OCI-LY7 (cell line): ENCODE measurements around the gene OLAH.

Experiments
- CTCF ChIP-seq: fragments of 200-600 bp; sonication (generic); conservative IDR thresholded peaks from 2 replicates; pipeline ENCODE4 v1.5.1; 2014; ENCODE audit warnings: mild to moderate bottlenecking, antibody characterized with exemption, low read length, moderate library complexity, mixed read lengths
- EZH2phosphoT487 ChIP-seq: fragments of 200-600 bp; sonication (generic); IDR thresholded peaks from 2 replicates; pipeline ENCODE4 v1.6.1; 2018; ENCODE audit warnings: low read depth, borderline replicate concordance, mild to moderate bottlenecking, mixed run types, antibody characterized with exemption, low read length, moderate library complexity, mixed read lengths

GRCh38 chr10:15091418-15091817, 47.7 kb downstream of the OLAH start:
- TF ChIP-seq CTCF (no peak), EZH2phosphoT487 (no peak)
